Measurements from ENCODE around the gene CDC42BPA. TPM values are rescaled to one million over a fixed set of nuclear protein-coding genes. Genes with fewer than 3 reads are reported as not detected.

Gene CDC42BPA
- total RNA-seq, 1 donor from 2014 or later, result 40.3 TPM

GRCh38 chr1:227092069-227092468, 226.2 kb downstream of the CDC42BPA start:
- DNase-seq (no peak), ATAC-seq (no peak)
- Histone ChIP-seq H3K27ac (no peak overlapping the region), H3K27me3 (ENCODE audit: low read depth) (no peaks in the 10 kb centered on the region), H3K4me3 (no peak overlapping the region), H3K36me3 (no peaks in the 10 kb centered on the region), H3K9me3 (no peaks in the 10 kb centered on the region), H3K4me1 (no peaks in the 10 kb centered on the region)
- intact Hi-C loops (cut with DNase I), result no loop called here
- TF ChIP-seq, protein P1, sequence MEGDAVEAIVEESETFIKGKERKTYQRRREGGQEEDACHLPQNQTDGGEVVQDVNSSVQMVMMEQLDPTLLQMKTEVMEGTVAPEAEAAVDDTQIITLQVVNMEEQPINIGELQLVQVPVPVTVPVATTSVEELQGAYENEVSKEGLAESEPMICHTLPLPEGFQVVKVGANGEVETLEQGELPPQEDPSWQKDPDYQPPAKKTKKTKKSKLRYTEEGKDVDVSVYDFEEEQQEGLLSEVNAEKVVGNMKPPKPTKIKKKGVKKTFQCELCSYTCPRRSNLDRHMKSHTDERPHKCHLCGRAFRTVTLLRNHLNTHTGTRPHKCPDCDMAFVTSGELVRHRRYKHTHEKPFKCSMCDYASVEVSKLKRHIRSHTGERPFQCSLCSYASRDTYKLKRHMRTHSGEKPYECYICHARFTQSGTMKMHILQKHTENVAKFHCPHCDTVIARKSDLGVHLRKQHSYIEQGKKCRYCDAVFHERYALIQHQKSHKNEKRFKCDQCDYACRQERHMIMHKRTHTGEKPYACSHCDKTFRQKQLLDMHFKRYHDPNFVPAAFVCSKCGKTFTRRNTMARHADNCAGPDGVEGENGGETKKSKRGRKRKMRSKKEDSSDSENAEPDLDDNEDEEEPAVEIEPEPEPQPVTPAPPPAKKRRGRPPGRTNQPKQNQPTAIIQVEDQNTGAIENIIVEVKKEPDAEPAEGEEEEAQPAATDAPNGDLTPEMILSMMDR (IDR thresholded peaks at IDR 0.05), result no peak

DNA sequence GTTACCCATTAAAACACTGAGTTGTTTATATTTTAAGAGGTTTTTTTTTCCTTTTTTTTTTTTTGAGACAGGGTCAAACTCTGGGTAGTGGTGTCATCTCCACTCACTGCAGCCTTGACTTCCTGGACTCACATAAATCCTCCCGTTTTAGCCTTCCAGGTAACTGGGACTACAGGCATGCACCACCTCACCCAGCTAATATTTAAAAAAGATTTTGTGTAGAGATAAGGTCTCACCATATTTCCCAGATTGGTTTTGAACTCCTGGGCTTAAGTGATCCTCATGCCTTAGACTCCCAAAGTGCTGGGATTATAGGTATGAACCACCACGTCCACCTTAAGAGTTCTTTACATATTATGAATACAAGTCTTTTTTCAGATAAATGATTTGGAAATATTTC, 231.7 kb downstream of the CDC42BPA start:
- Histone ChIP-seq H3K9me3 (peaks cover 7% of the 10 kb centered on the region), H3K27ac (no peak overlapping the region), H3K4me3 (no peak overlapping the region), H3K27me3 (ENCODE audit: low read depth) (no peaks in the 10 kb centered on the region), H3K4me1 (no peaks in the 10 kb centered on the region), H3K36me3 (no peaks in the 10 kb centered on the region)
- ATAC-seq (no peak), DNase-seq (no peak)
- intact Hi-C loops (cut with DNase I), result no loop called here
- TF ChIP-seq, protein P1 (IDR thresholded peaks at IDR 0.05), result no peak

GRCh38 chr1:227082999-227083746, 235.1 kb downstream of the CDC42BPA start:
- DNase-seq (no peak), ATAC-seq (no peak)
- TF ChIP-seq, protein P1 (IDR thresholded peaks at IDR 0.05), result no peak
- H3K9me3 ChIP-seq, result peaks cover 7% of the 10 kb centered on the region
- H3K4me3 ChIP-seq, result no peak overlapping the region
- H3K27ac ChIP-seq, result no peak overlapping the region
- intact Hi-C loops (cut with DNase I), result no loop called here
- no peaks in the 10 kb centered on the region for H3K27me3 ChIP-seq (ENCODE audit: low read depth)
- H3K36me3 ChIP-seq, result peaks cover 9% of the 10 kb centered on the region
- H3K4me1 ChIP-seq, result no peaks in the 10 kb centered on the region

DNA sequence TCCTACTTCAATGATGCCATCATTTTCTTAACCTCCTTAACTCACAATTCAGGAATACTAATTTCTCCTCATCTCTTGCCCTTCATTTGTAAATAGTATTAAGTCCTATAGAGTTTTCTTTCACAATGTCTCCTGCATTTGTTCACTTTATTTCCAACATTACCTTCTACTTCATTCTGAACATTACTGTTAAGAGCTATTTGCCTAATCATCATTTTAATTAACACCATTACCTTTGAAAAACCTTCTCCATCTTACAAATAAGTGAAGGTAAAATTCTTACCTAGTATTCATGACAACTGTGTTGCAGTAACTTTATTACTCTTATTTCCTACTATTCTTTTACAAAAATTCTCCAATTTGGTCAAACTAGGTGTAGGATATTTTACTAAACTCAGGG, 240.5 kb downstream of the CDC42BPA start:
- no peaks in the 10 kb centered on the region for H3K27me3 ChIP-seq (ENCODE audit: low read depth)
- no peak for DNase-seq
- peaks cover 24% of the 10 kb centered on the region for H3K36me3 ChIP-seq
- no peaks in the 10 kb centered on the region for H3K4me1 ChIP-seq
- no peaks in the 10 kb centered on the region for H3K9me3 ChIP-seq
- H3K27ac ChIP-seq, result no peak overlapping the region
- H3K4me3 ChIP-seq, result no peak overlapping the region
- TF ChIP-seq, protein P1 (IDR thresholded peaks at IDR 0.05), result no peak
- ATAC-seq, result no peak
- intact Hi-C loops (cut with DNase I), result no loop called here

DNA sequence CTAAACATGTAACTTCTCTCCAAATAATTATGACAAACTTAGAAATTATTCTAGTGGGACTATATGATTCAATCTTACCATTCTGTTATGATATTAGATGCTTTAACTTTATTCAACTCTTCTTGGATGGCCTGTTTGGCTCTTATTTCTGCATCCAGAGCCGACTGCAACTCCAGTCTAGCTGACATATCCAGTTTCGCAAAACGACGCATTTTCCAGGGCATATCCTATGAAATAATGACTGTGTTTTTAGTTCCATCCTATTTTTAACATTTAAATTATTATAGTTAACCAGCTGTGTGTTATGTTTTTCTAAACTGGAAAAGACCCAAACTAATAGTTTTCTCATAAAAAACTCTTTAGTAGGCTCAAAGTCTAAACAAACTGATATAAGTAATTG, 244.5 kb downstream of the CDC42BPA start:
- Histone ChIP-seq H3K4me1 (no peaks in the 10 kb centered on the region), H3K27me3 (ENCODE audit: low read depth) (no peaks in the 10 kb centered on the region), H3K4me3 (no peak overlapping the region), H3K36me3 (peaks cover 33% of the 10 kb centered on the region), H3K27ac (no peak overlapping the region), H3K9me3 (no peaks in the 10 kb centered on the region)
- no peak for DNase-seq
- no peak for ATAC-seq
- intact Hi-C loops (cut with DNase I), result no loop called here
- TF ChIP-seq, protein P1 (IDR thresholded peaks at IDR 0.05), result no peak
